Activated CD8-positive, alpha-beta T cell treated with anti-CD3 and anti-CD28 coated beads for 36 hours (primary cell): ENCODE data around the gene GSTM5. TPM values are rescaled to one million over a fixed set of nuclear protein-coding genes. Genes with fewer than 3 reads are reported as not detected.
"Not testable (repeated sequence)": the region's sequence is repeated elsewhere in the genome, so short reads cannot be mapped to it uniquely, and the experiment has no call there.

Experiments
- ATAC-seq: fragments of 200-7000 bp; cut with Tn5 transposase; one replicate; pipeline ENCODE4 v1.10.0; 2021; ENCODE audit warnings: mild to moderate bottlenecking, moderate library complexity
- CTCF ChIA-PET: fragments of 350-600 bp; sonication (Branson Sonifier 250); formaldehyde crosslinking; loops from one replicate; lab custom pipeline; 2021; ENCODE audit warnings: antibody characterized with exemption; lab: Charles Lee
- POLR2A ChIA-PET: fragments of 350-600 bp; sonication (Branson Sonifier 250); formaldehyde crosslinking; loops from one replicate; lab custom pipeline; 2021; ENCODE audit warnings: antibody characterized with exemption; lab: Charles Lee
- DNase-seq: peaks from one replicate; pipeline ENCODE4 v3.0.0-alpha.2; 2020
- H3K27ac Mint-ChIP-seq: one replicate; pipeline ENCODE4 v1.8.0; 2021; ENCODE audit warnings: mild to moderate bottlenecking, mixed read lengths
- H3K27me3 Mint-ChIP-seq: one replicate; pipeline ENCODE4 v1.8.0; 2021; ENCODE audit warnings: mixed read lengths
- H3K36me3 Mint-ChIP-seq: one replicate; pipeline ENCODE4 v1.8.0; 2021; ENCODE audit warnings: low read depth, mixed read lengths
- H3K4me1 Mint-ChIP-seq: one replicate; pipeline ENCODE4 v1.8.0; 2021; ENCODE audit warnings: low read depth, mixed read lengths
- H3K4me3 Mint-ChIP-seq: one replicate; pipeline ENCODE4 v1.8.0; 2021; ENCODE audit warnings: mild to moderate bottlenecking, moderate library complexity, mixed read lengths
- H3K9me3 Mint-ChIP-seq: one replicate; pipeline ENCODE4 v1.8.0; 2021; ENCODE audit warnings: mixed read lengths
- CTCF ChIP-seq: fragments of 200-600 bp; IDR thresholded peaks from one replicate; pipeline ENCODE4 v1.8.0; 2022; ENCODE audit warnings: antibody characterized with exemption, mild to moderate bottlenecking
- intact Hi-C: fragments of 100-400 bp; cut with micrococcal nuclease; formaldehyde crosslinking; loops from one replicate; pipeline ENCODE4 v1.10.0; 2022
- total RNA-seq, 2 experiments: library from RNA; stranded (reverse); gene quantifications; one replicate each; pipeline ENCODE4 v1.2.3, GENCODE V29; 2021

Gene GSTM5
- under 1 TPM; 0.49 to 0.50 TPM for total RNA-seq

GRCh38 chr1:109711593-109712320 is at the start of gene GSTM5:
GSTM5 (plus strand) TSS chr1:109712251; CDS start chr1:109712313, 62 bp downstream.
- POLR2A ChIA-PET = interaction anchor here (0.6 to 1.1 kb wide), 2 partner anchors 13 to 26 kb away, joined by 3 to 5 read pairs; no protein-coding TSS in a partner anchor
- H3K4me1 Mint-ChIP-seq, H3K27me3 Mint-ChIP-seq, H3K27ac Mint-ChIP-seq, H3K36me3 Mint-ChIP-seq, intact Hi-C loops, CTCF ChIA-PET: not testable (repeated sequence)
- DNase-seq (peak; percentile 20), ATAC-seq (peak; percentile 74)
- peak within 1 kb of the TSS; percentile 32 for H3K4me3 Mint-ChIP-seq
- H3K9me3 Mint-ChIP-seq = peaks cover 13% of the 10 kb centered on the region

GRCh38 chr1:109664671-109665070 is 47.4 kb upstream of the GSTM5 start:
- Mint-ChIP-seq H3K4me1 (peaks cover 15% of the 10 kb centered on the region), H3K4me3 (no peak overlapping the region), H3K9me3 (no peaks in the 10 kb centered on the region), H3K27me3 (no peaks in the 10 kb centered on the region), H3K36me3 (no peaks in the 10 kb centered on the region), H3K27ac (no peak overlapping the region)
- POLR2A ChIA-PET = interaction anchor here (0.5 kb wide), 1 partner anchor 679 kb away, joined by 3 read pairs; no protein-coding TSS in a partner anchor
- TF ChIP-seq CTCF = no peak
- DNase-seq = no peak
- ATAC-seq = no peak
- intact Hi-C loops = no loop called here
- CTCF ChIA-PET = interaction anchor here (0.9 kb wide), 1 partner anchor 25 kb away, joined by 4 read pairs; no protein-coding TSS in a partner anchor

- TF ChIP-seq CTCF = no peak
- peak; percentile 91 for DNase-seq
- H3K27me3 Mint-ChIP-seq = no peaks in the 10 kb centered on the region
- intact Hi-C loops = no loop called here
- no peaks in the 10 kb centered on the region for H3K9me3 Mint-ChIP-seq
- H3K27ac Mint-ChIP-seq = peak within 1 kb of the TSS; percentile 47
- H3K4me1 Mint-ChIP-seq = peaks cover 21% of the 10 kb centered on the region
- ChIA-PET POLR2A (interaction anchor here (1.1 to 1.5 kb wide), 3 partner anchors 9 to 19 kb away, joined by 3 to 4 read pairs (median 3); no protein-coding TSS in a partner anchor), CTCF (interaction anchor here (3.1 kb wide), 1 partner anchor 28 kb away, joined by 16 read pairs; no protein-coding TSS in a partner anchor)
- ATAC-seq = peak; percentile 99
- H3K36me3 Mint-ChIP-seq = no peaks in the 10 kb centered on the region
- peak within 1 kb of the TSS; percentile 72 for H3K4me3 Mint-ChIP-seq
Observed at GRCh38 chr1:109667452-109668122, 44.5 kb upstream of the GSTM5 start, which contains the start of gene GSTM2. GSTM2 (plus strand) TSS chr1:109668057; CDS start chr1:109668116, 59 bp downstream.

GRCh38 chr1:109668123-109668775 is 43.8 kb upstream of the GSTM5 start:
- no peaks in the 10 kb centered on the region for H3K27me3 Mint-ChIP-seq
- ChIA-PET CTCF (interaction anchor here (3.1 kb wide), 1 partner anchor 28 kb away, joined by 16 read pairs; no protein-coding TSS in a partner anchor), POLR2A (interaction anchor here (1.1 to 1.5 kb wide), 3 partner anchors 10 to 20 kb away, joined by 3 to 4 read pairs (median 3); no protein-coding TSS in a partner anchor)
- H3K4me1 Mint-ChIP-seq = peaks cover 21% of the 10 kb centered on the region
- ATAC-seq = peak; percentile 46
- no peak for DNase-seq
- peak overlapping the region; percentile 72 for H3K4me3 Mint-ChIP-seq
- peak overlapping the region; percentile 47 for H3K27ac Mint-ChIP-seq
- intact Hi-C loops = no loop called here
- no peak for TF ChIP-seq CTCF
- H3K9me3 Mint-ChIP-seq = no peaks in the 10 kb centered on the region
- no peaks in the 10 kb centered on the region for H3K36me3 Mint-ChIP-seq
